ENCODE results near the gene HIVEP2.
"Not testable (repeated sequence)": the region's sequence is repeated elsewhere in the genome, so short reads cannot be mapped to it uniquely, and the experiment has no call there.

HIVEP2 gene

GRCh38 chr6:142984386-142984785 lies 39.4 kb upstream of the HIVEP2 start:
- Histone ChIP-seq H3K4me2 (no peak overlapping the region), H3K79me2 (ENCODE audit: insufficient read depth, low read depth) (no peaks in the 10 kb centered on the region), H3K9ac (no peak overlapping the region), H3K4me3 (IDR thresholded peaks at IDR 0.05; ENCODE audit: insufficient read depth, low read depth, low read length) (no peak overlapping the region), H4K20me1 (ENCODE audit: insufficient read depth) (no peaks in the 10 kb centered on the region), H3K4me1 (ENCODE audit: low read depth, poor library complexity, severe bottlenecking) (no peaks in the 10 kb centered on the region), H3K27ac (no peak overlapping the region), H3K36me3 (ENCODE audit: insufficient read depth) (no peaks in the 10 kb centered on the region), H2AFZ (ENCODE audit: low read depth) (no peak overlapping the region), H3K27me3 (ENCODE audit: insufficient read depth, low read depth) (no peaks in the 10 kb centered on the region)
- no peak for TF ChIP-seq CTCF (conservative IDR thresholded peaks at IDR 0.05; ENCODE audit: low read depth, low read length)

- no peaks in the 10 kb centered on the region for H3K36me3 ChIP-seq (ENCODE audit: insufficient read depth)
- H3K27me3 ChIP-seq (ENCODE audit: insufficient read depth, low read depth), result no peaks in the 10 kb centered on the region
- no peak overlapping the region for H2AFZ ChIP-seq (ENCODE audit: low read depth)
- no peaks in the 10 kb centered on the region for H4K20me1 ChIP-seq (ENCODE audit: insufficient read depth)
- no peak overlapping the region for H3K4me2 ChIP-seq
- H3K79me2 ChIP-seq (ENCODE audit: insufficient read depth, low read depth), result no peaks in the 10 kb centered on the region
- no peak for TF ChIP-seq CTCF (conservative IDR thresholded peaks at IDR 0.05; ENCODE audit: low read depth, low read length)
- no peak overlapping the region for H3K27ac ChIP-seq
- H3K4me3 ChIP-seq (IDR thresholded peaks at IDR 0.05; ENCODE audit: insufficient read depth, low read depth, low read length), result no peak overlapping the region
- no peak overlapping the region for H3K9ac ChIP-seq
- H3K4me1 ChIP-seq (ENCODE audit: low read depth, poor library complexity, severe bottlenecking), result no peaks in the 10 kb centered on the region
Observed at GRCh38 chr6:142975365-142975764, 30.4 kb upstream of the HIVEP2 start.

GRCh38 chr6:142970941-142971340 lies 26.0 kb upstream of the HIVEP2 start:
- not testable (repeated sequence) for H2AFZ ChIP-seq (ENCODE audit: low read depth); H3K4me3 ChIP-seq (IDR thresholded peaks at IDR 0.05; ENCODE audit: insufficient read depth, low read depth, low read length); H3K4me1 ChIP-seq (ENCODE audit: low read depth, poor library complexity, severe bottlenecking); H3K79me2 ChIP-seq (ENCODE audit: insufficient read depth, low read depth); H3K4me2 ChIP-seq; H3K36me3 ChIP-seq (ENCODE audit: insufficient read depth); H4K20me1 ChIP-seq (ENCODE audit: insufficient read depth); H3K27ac ChIP-seq; H3K9ac ChIP-seq; H3K27me3 ChIP-seq (ENCODE audit: insufficient read depth, low read depth)

GRCh38 chr6:142968601-142969000 lies 23.6 kb upstream of the HIVEP2 start:
- no peak for TF ChIP-seq CTCF (conservative IDR thresholded peaks at IDR 0.05; ENCODE audit: low read depth, low read length)
- Histone ChIP-seq H3K9ac (no peak overlapping the region), H3K27me3 (ENCODE audit: insufficient read depth, low read depth) (no peaks in the 10 kb centered on the region), H3K4me3 (IDR thresholded peaks at IDR 0.05; ENCODE audit: insufficient read depth, low read depth, low read length) (no peak overlapping the region), H3K4me2 (no peak overlapping the region), H3K79me2 (ENCODE audit: insufficient read depth, low read depth) (no peaks in the 10 kb centered on the region), H4K20me1 (ENCODE audit: insufficient read depth) (no peaks in the 10 kb centered on the region), H3K36me3 (ENCODE audit: insufficient read depth) (no peaks in the 10 kb centered on the region), H3K27ac (no peak overlapping the region), H3K4me1 (ENCODE audit: low read depth, poor library complexity, severe bottlenecking) (no peaks in the 10 kb centered on the region), H2AFZ (ENCODE audit: low read depth) (no peak overlapping the region)

- Histone ChIP-seq H2AFZ (ENCODE audit: low read depth) (no peak overlapping the region), H3K4me2 (no peak overlapping the region), H3K27ac (no peak overlapping the region), H3K79me2 (ENCODE audit: insufficient read depth, low read depth) (no peaks in the 10 kb centered on the region), H3K4me1 (ENCODE audit: low read depth, poor library complexity, severe bottlenecking) (no peaks in the 10 kb centered on the region), H3K36me3 (ENCODE audit: insufficient read depth) (no peaks in the 10 kb centered on the region), H3K9ac (no peak overlapping the region), H3K4me3 (IDR thresholded peaks at IDR 0.05; ENCODE audit: insufficient read depth, low read depth, low read length) (no peak overlapping the region), H3K27me3 (ENCODE audit: insufficient read depth, low read depth) (no peaks in the 10 kb centered on the region), H4K20me1 (ENCODE audit: insufficient read depth) (no peaks in the 10 kb centered on the region)
- TF ChIP-seq CTCF (conservative IDR thresholded peaks at IDR 0.05; ENCODE audit: low read depth, low read length), result no peak
Observed at GRCh38 chr6:142966294-142966693, 21.3 kb upstream of the HIVEP2 start.

Data from KMS-11 (cell line).